Non-pigmented ciliary epithelial cell (primary cell): ENCODE data around the gene ANKRD27.
"Not testable (repeated sequence)": the region's sequence is repeated elsewhere in the genome, so short reads cannot be mapped to it uniquely, and the experiment has no call there.

Source experiments
- DNase-seq: peaks from one replicate; pipeline ENCODE4 v3.0.0-alpha.2; 2010; ENCODE audit warnings: low read depth

ANKRD27 gene

GRCh38 chr19:32688311-32688710, 13.3 kb upstream of the ANKRD27 start:
- no peak for DNase-seq

GRCh38 chr19:32687681-32688080, 12.7 kb upstream of the ANKRD27 start:
- DNase-seq, result no peak

GRCh38 chr19:32686847-32687475, 12.0 kb upstream of the ANKRD27 start:
- no peak for DNase-seq

- DNase-seq, result no peak
Observed at GRCh38 chr19:32682317-32682716, 7.3 kb upstream of the ANKRD27 start.

GRCh38 chr19:32680986-32681385, 6.0 kb upstream of the ANKRD27 start:
- no peak for DNase-seq

GRCh38 chr19:32677657-32678056, 2.7 kb upstream of the ANKRD27 start:
- no peak for DNase-seq

- DNase-seq, result no peak
Observed at GRCh38 chr19:32676895-32677359, 1.9 kb upstream of the ANKRD27 start.

- DNase-seq, result no peak
Observed at GRCh38 chr19:32676186-32676894, 1.4 kb upstream of the ANKRD27 start.

GRCh38 chr19:32675720-32676185, 773 bp upstream of the ANKRD27 start, which contains the start of gene RGS9BP:
TSS of gene RGS9BP (plus strand) at chr19:32675848. CDS start at chr19:32676264, 416 bp downstream.
- DNase-seq, result no peak

GRCh38 chr19:32674153-32674930, 638 bp downstream of the ANKRD27 start:
- DNase-seq, result no peak

- DNase-seq, result no peak
Observed at GRCh38 chr19:32673573-32673972, 1.4 kb downstream of the ANKRD27 start.

GRCh38 chr19:32672841-32673240, 2.1 kb downstream of the ANKRD27 start:
- no peak for DNase-seq

- no peak for DNase-seq
Observed at GRCh38 chr19:32671883-32672593, 2.9 kb downstream of the ANKRD27 start.

- DNase-seq, result no peak
Observed at GRCh38 chr19:32669310-32669709, 5.7 kb downstream of the ANKRD27 start.

- no peak for DNase-seq
Observed at GRCh38 chr19:32666084-32666483, 8.9 kb downstream of the ANKRD27 start.

- peak; percentile 30 for DNase-seq
Observed at GRCh38 chr19:32662186-32662585, 12.8 kb downstream of the ANKRD27 start.

GRCh38 chr19:32661318-32661717, 13.7 kb downstream of the ANKRD27 start:
- DNase-seq, result no peak

- DNase-seq, result no peak
Observed at GRCh38 chr19:32658527-32658926, 16.5 kb downstream of the ANKRD27 start.

GRCh38 chr19:32658075-32658474, 16.9 kb downstream of the ANKRD27 start:
- no peak for DNase-seq

GRCh38 chr19:32656379-32656778, 18.6 kb downstream of the ANKRD27 start:
- DNase-seq, result not testable (repeated sequence)

- DNase-seq, result no peak
Observed at GRCh38 chr19:32653599-32653915, 21.4 kb downstream of the ANKRD27 start.
